A673 (cell line): ENCODE results near the gene LRRC58. TPM values are rescaled to one million over a fixed set of nuclear protein-coding genes. Genes with fewer than 3 reads are reported as not detected.

Source experiments
- BruUV-seq: library from RNA; stranded (reverse); fragments of 400-500 nt; replicated peaks from 2 replicates; lab custom pipeline; 2021; lab: Mats Ljungman, UMichigan
- CTCF ChIA-PET: fragments of 300-600 bp; sonication (Branson Sonifier 250); formaldehyde crosslinking; loops from one replicate; lab custom pipeline; 2022; ENCODE audit warnings: antibody characterized with exemption; lab: Charles Lee
- POLR2A ChIA-PET: fragments of 300-600 bp; sonication (Branson Sonifier 250); formaldehyde crosslinking; loops from one replicate; lab custom pipeline; 2022; ENCODE audit warnings: antibody characterized with exemption; ENCODE audit not compliant: low non-redundant PET; lab: Charles Lee
- DNase-seq: peaks from one replicate; pipeline ENCODE4 v3.0.0-alpha.2; 2015; ENCODE audit warnings: low spot score
- H3K27ac ChIP-seq: fragments of 200-600 bp; sonication (generic); 2 replicates; pipeline ENCODE4 v1.5.1; 2016; ENCODE audit warnings: mixed run types, low read depth, mild to moderate bottlenecking, mixed read lengths, antibody characterized with exemption, low read length; ENCODE audit not compliant: poor library complexity, severe bottlenecking
- H3K27me3 ChIP-seq: fragments of 200-600 bp; sonication (generic); replicated peaks from 2 replicates; pipeline ENCODE4 v1.6.1; 2017; ENCODE audit warnings: mixed run types, low read depth, mild to moderate bottlenecking, mixed read lengths, antibody characterized with exemption, low read length; ENCODE audit not compliant: insufficient read depth, poor library complexity
- H3K36me3 ChIP-seq: fragments of 200-600 bp; sonication (generic); 2 replicates; pipeline ENCODE4 v1.6.1; 2016; ENCODE audit warnings: mixed run types, mild to moderate bottlenecking, mixed read lengths, antibody characterized with exemption, low read length; ENCODE audit not compliant: insufficient read depth, poor library complexity, severe bottlenecking
- H3K4me1 ChIP-seq: fragments of 200-600 bp; sonication (generic); 2 replicates; pipeline ENCODE4 v1.6.1; 2017; ENCODE audit warnings: mixed run types, mild to moderate bottlenecking, mixed read lengths, antibody characterized with exemption, low read length; ENCODE audit not compliant: insufficient read depth, poor library complexity, severe bottlenecking
- H3K4me3 ChIP-seq: fragments of 200-600 bp; sonication (generic); 2 replicates; pipeline ENCODE4 v1.5.1; 2016; ENCODE audit warnings: low read depth, mixed run types, mild to moderate bottlenecking, mixed read lengths, low read length; ENCODE audit not compliant: poor library complexity, severe bottlenecking
- H3K9me3 ChIP-seq: fragments of 200-600 bp; sonication (generic); 2 replicates; pipeline ENCODE4 v1.6.1; 2016; ENCODE audit warnings: mixed run types, low read depth, mild to moderate bottlenecking, mixed read lengths, antibody characterized with exemption, low read length; ENCODE audit not compliant: poor library complexity, severe bottlenecking
- CTCF ChIP-seq: fragments of 300-800, 200-600 bp; sonication (generic); conservative IDR thresholded peaks from 2 replicates; pipeline ENCODE4 v1.5.1; 2017; ENCODE audit warnings: low read depth, mild to moderate bottlenecking, antibody characterized with exemption, low read length, moderate library complexity, mixed read lengths
- EZH2 ChIP-seq: fragments of 200-600 bp; sonication (generic); IDR thresholded peaks from 2 replicates; pipeline ENCODE4 v1.6.1; 2017; ENCODE audit warnings: borderline replicate concordance, low read depth, mild to moderate bottlenecking, mixed read lengths, antibody characterized with exemption, low read length; ENCODE audit not compliant: poor library complexity, severe bottlenecking
- intact Hi-C: fragments of 100-400 bp; cut with micrococcal nuclease; formaldehyde crosslinking; loops from one replicate; pipeline ENCODE4 v1.10.0; 2022; ENCODE audit not compliant: unreplicated experiment
- total RNA-seq: library from RNA; stranded (reverse); gene quantifications from 2 replicates; pipeline ENCODE4 v1.2.3, GENCODE V29; 2021

The LRRC58 gene
- total RNA-seq, 1 experiment from 2014 or later: 34.1 TPM

GRCh38 chr3:120364821-120365220 lies 15.7 kb upstream of the LRRC58 start:
- TF ChIP-seq CTCF: no peak
- no peak for TF ChIP-seq EZH2
- ChIA-PET POLR2A (no interaction called here), CTCF (no interaction called here)
- H3K4me1 ChIP-seq: no peaks in the 10 kb centered on the region
- no peak overlapping the region for H3K27ac ChIP-seq
- intact Hi-C loops: no loop called here
- no peaks in the 10 kb centered on the region for H3K9me3 ChIP-seq
- no TSS peak for BruUV-seq
- DNase-seq: no peak
- H3K4me3 ChIP-seq: no peak overlapping the region
- no peaks in the 10 kb centered on the region for H3K36me3 ChIP-seq
- H3K27me3 ChIP-seq: peaks cover 12% of the 10 kb centered on the region

DNA sequence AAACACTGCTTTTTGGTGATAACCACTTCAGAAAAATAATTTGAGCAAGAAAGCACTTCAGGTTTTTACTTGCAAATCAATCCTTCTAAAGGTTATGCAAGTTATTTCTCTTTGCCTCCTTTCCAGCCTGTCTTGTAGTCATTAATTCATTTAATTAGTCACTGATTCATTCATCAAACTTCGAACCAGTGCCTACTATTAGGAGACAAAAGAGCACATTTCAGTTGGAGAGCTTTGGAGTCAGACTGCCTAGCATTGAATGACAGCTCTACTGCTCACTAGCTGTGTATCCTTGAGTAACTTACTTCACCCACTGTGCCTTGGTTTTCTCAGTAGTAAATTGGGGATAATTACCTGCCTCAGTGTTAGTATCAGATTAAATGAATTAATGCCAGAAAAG lies 14.9 kb upstream of the LRRC58 start:
- CTCF ChIA-PET: no interaction called here
- TF ChIP-seq CTCF (no peak), EZH2 (no peak)
- H3K4me1 ChIP-seq: no peaks in the 10 kb centered on the region

DNA sequence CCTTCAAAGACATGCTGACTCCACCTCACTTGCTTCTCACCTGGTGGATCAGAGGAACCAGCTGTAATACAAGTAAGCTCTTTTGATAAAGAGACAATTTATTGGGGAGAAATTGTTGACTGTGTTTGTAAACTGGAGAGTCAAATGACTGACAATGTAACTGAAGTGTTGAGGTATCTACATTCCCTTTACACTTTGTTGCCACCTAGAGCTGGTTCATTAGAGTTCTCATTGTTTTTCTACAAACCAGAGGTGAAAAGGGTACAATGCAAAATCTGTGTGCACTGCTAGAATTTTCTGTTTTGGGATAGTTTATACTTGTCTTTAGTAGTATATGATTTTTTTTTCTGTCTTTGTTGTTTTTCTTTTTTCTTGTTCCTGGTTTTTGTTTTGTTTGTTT lies 8.7 kb upstream of the LRRC58 start:
- H3K36me3 ChIP-seq: no peaks in the 10 kb centered on the region
- no peak overlapping the region for H3K27ac ChIP-seq
- intact Hi-C loops: no loop called here
- peak; percentile 4 for DNase-seq
- H3K4me3 ChIP-seq: no peak overlapping the region
- TF ChIP-seq EZH2: no peak
- TF ChIP-seq CTCF: no peak
- BruUV-seq: no TSS peak
- ChIA-PET POLR2A (no interaction called here), CTCF (no interaction called here)
- H3K9me3 ChIP-seq: no peaks in the 10 kb centered on the region
- H3K27me3 ChIP-seq: no peaks in the 10 kb centered on the region
- no peaks in the 10 kb centered on the region for H3K4me1 ChIP-seq

More for the DNA sequence above, 14.9 kb upstream of the LRRC58 start:
- Histone ChIP-seq H3K4me3 (no peak overlapping the region), H3K36me3 (no peaks in the 10 kb centered on the region), H3K9me3 (no peaks in the 10 kb centered on the region), H3K27me3 (peaks cover 12% of the 10 kb centered on the region), H3K27ac (no peak overlapping the region)
- intact Hi-C loops: no loop called here
- BruUV-seq: no TSS peak
- DNase-seq: no peak
- POLR2A ChIA-PET: no interaction called here
